IMR-90 (cell line): ENCODE data around the gene MEIS2.

Source experiments
- BHLHE40 ChIP-seq: fragments of 150-350 bp; IDR thresholded peaks from 2 replicates; pipeline ENCODE4 v1.6.1; 2016; ENCODE audit warnings: mild to moderate bottlenecking, low read depth, low read length
- CEBPB ChIP-seq: IDR thresholded peaks from 2 replicates; pipeline ENCODE4 v1.6.1; 2012; ENCODE audit warnings: low read depth, low read length, improper control_type of control experiment
- CHD1 ChIP-seq: IDR thresholded peaks from 2 replicates; pipeline ENCODE4 v1.6.1; 2012; ENCODE audit warnings: low read depth, low read length, improper control_type of control experiment
- FOS ChIP-seq: fragments of 150-350 bp; IDR thresholded peaks from 2 replicates; pipeline ENCODE4 v1.6.1; 2016; ENCODE audit warnings: low read depth, low read length
- MAFK ChIP-seq: IDR thresholded peaks from 2 replicates; pipeline ENCODE4 v1.6.1; 2012; ENCODE audit warnings: low read depth, low read length, improper control_type of control experiment
- MXI1 ChIP-seq: IDR thresholded peaks from 2 replicates; pipeline ENCODE4 v1.6.1; 2012; ENCODE audit warnings: low read depth, mild to moderate bottlenecking, low read length, moderate library complexity, borderline replicate concordance
- NFE2L2 ChIP-seq: fragments of 150-350 bp; IDR thresholded peaks from 2 replicates; pipeline ENCODE4 v1.6.1; 2016; ENCODE audit warnings: low read depth, mild to moderate bottlenecking, low read length
- POLR2A ChIP-seq: IDR thresholded peaks from 2 replicates; pipeline ENCODE4 v1.6.1; 2012; ENCODE audit warnings: mild to moderate bottlenecking, low read depth, low read length
- RAD21 ChIP-seq: IDR thresholded peaks from 2 replicates; pipeline ENCODE4 v1.6.1; 2012; ENCODE audit warnings: low read length, improper control_type of control experiment
- RCOR1 ChIP-seq: IDR thresholded peaks from 2 replicates; pipeline ENCODE4 v1.6.1; 2012; ENCODE audit warnings: mild to moderate bottlenecking, low read length, improper control_type of control experiment; ENCODE audit not compliant: insufficient replicate concordance
- RFX5 ChIP-seq: IDR thresholded peaks from 2 replicates; pipeline ENCODE4 v1.8.0; 2012; ENCODE audit warnings: low read depth, mild to moderate bottlenecking, low read length, moderate library complexity
- SMC3 ChIP-seq: fragments of 150-350 bp; IDR thresholded peaks from 2 replicates; pipeline ENCODE4 v1.6.1; 2016; ENCODE audit warnings: low read depth, mild to moderate bottlenecking, antibody characterized with exemption, low read length, moderate library complexity
- TF ChIP-seq, protein P1 (sequence below): conservative IDR thresholded peaks from 2 replicates; pipeline ENCODE4 v1.5.1; 2012; ENCODE audit warnings: mild to moderate bottlenecking, low read depth, low read length, improper control_type of control experiment
- TF ChIP-seq, protein P2 (sequence below): fragments of 150-350 bp; IDR thresholded peaks from 2 replicates; pipeline ENCODE4 v1.6.1; 2017; ENCODE audit warnings: mild to moderate bottlenecking, antibody characterized with exemption, low read length, low read depth

DNA sequence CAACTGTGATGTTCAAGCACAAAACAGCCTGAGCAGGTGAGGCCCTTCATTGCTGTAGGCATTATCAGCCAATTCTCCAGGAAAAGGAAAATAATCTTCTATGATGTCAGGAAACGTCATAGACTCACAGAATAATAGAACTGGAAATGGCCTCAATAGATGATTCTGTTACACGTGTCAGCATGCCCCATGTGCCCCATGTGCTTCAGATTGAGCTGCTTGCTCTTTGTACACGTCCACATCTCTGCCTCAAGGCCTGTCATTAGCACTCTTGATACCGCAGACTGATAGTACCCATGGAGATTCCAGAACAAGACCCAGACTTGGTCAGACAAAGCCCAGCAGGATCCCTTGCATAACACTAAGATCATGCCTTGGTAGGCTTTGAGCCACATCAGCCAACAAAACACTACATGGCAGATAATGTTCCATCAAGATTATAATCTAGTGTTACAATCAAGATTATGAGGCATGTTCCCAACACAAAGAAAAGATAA lies 95.9 kb downstream of the MEIS2 start:
- TF ChIP-seq CEBPB (no peak), RAD21 (no peak), MXI1 (no peak), CHD1 (no peak), POLR2A (no peak), MAFK (no peak), NFE2L2 (no peak), RFX5 (no peak), FOS (no peak), SMC3 (no peak), RCOR1 (no peak), BHLHE40 (no peak)
- TF ChIP-seq, protein P1, sequence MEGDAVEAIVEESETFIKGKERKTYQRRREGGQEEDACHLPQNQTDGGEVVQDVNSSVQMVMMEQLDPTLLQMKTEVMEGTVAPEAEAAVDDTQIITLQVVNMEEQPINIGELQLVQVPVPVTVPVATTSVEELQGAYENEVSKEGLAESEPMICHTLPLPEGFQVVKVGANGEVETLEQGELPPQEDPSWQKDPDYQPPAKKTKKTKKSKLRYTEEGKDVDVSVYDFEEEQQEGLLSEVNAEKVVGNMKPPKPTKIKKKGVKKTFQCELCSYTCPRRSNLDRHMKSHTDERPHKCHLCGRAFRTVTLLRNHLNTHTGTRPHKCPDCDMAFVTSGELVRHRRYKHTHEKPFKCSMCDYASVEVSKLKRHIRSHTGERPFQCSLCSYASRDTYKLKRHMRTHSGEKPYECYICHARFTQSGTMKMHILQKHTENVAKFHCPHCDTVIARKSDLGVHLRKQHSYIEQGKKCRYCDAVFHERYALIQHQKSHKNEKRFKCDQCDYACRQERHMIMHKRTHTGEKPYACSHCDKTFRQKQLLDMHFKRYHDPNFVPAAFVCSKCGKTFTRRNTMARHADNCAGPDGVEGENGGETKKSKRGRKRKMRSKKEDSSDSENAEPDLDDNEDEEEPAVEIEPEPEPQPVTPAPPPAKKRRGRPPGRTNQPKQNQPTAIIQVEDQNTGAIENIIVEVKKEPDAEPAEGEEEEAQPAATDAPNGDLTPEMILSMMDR: no peak
- TF ChIP-seq, protein P2, sequence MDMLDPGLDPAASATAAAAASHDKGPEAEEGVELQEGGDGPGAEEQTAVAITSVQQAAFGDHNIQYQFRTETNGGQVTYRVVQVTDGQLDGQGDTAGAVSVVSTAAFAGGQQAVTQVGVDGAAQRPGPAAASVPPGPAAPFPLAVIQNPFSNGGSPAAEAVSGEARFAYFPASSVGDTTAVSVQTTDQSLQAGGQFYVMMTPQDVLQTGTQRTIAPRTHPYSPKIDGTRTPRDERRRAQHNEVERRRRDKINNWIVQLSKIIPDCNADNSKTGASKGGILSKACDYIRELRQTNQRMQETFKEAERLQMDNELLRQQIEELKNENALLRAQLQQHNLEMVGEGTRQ: no peak
